MCF 10A (cell line): ENCODE measurements around the gene ANO2. TPM values are rescaled to one million over a fixed set of nuclear protein-coding genes. Genes with fewer than 3 reads are reported as not detected.

Source experiments
- BruUV-seq: library from RNA; stranded (reverse); fragments of 400-500 nt; replicated peaks from 2 replicates; lab custom pipeline; 2021; lab: Mats Ljungman, UMichigan
- CTCF ChIA-PET: fragments of 300-600 bp; sonication (Branson Sonifier 250); formaldehyde crosslinking; extraction: SDS; loops from one replicate; lab custom pipeline; 2021; ENCODE audit warnings: antibody characterized with exemption, inconsistent platforms; lab: Yijun Ruan, JAX
- POLR2A ChIA-PET: fragments of 300-600, 350-650 bp; sonication (Branson Sonifier 250); formaldehyde crosslinking; extraction: SDS; loops from one replicate; lab custom pipeline; 2020; ENCODE audit warnings: antibody characterized with exemption, inconsistent platforms; lab: Yijun Ruan, JAX
- DNase-seq: peaks from one replicate; pipeline ENCODE4 v3.0.0-alpha.2; 2018; ENCODE audit not compliant: unreplicated experiment
- H3K27ac Mint-ChIP-seq: one replicate; pipeline ENCODE4 v1.8.0; 2022; ENCODE audit warnings: mild to moderate bottlenecking, low read depth, mixed read lengths; ENCODE audit not compliant: unreplicated experiment
- H3K27me3 Mint-ChIP-seq: one replicate; pipeline ENCODE4 v1.8.0; 2022; ENCODE audit warnings: mixed read lengths; ENCODE audit not compliant: insufficient read depth, unreplicated experiment
- H3K36me3 Mint-ChIP-seq: one replicate; pipeline ENCODE4 v1.8.0; 2022; ENCODE audit warnings: mild to moderate bottlenecking, moderate library complexity, mixed read lengths; ENCODE audit not compliant: insufficient read depth, unreplicated experiment
- H3K4me1 Mint-ChIP-seq: one replicate; pipeline ENCODE4 v1.8.0; 2022; ENCODE audit warnings: mixed read lengths; ENCODE audit not compliant: insufficient read depth, unreplicated experiment
- H3K4me3 Mint-ChIP-seq: one replicate; pipeline ENCODE4 v1.8.0; 2022; ENCODE audit warnings: mild to moderate bottlenecking, moderate library complexity, mixed read lengths; ENCODE audit not compliant: unreplicated experiment
- H3K9me3 Mint-ChIP-seq: one replicate; pipeline ENCODE4 v1.8.0; 2022; ENCODE audit warnings: mixed read lengths; ENCODE audit not compliant: unreplicated experiment
- CTCF ChIP-seq: fragments of 200-600 bp; IDR thresholded peaks from one replicate; pipeline ENCODE4 v1.8.0; 2022; ENCODE audit warnings: antibody characterized with exemption, mild to moderate bottlenecking; ENCODE audit not compliant: unreplicated experiment
- intact Hi-C: fragments of 100-400 bp; cut with micrococcal nuclease; formaldehyde crosslinking; loops from 2 replicates; pipeline ENCODE4 v1.14.1; 2022
- total RNA-seq: library from RNA; stranded (reverse); gene quantifications from 2 replicates; pipeline ENCODE4 v1.2.3, GENCODE V29; 2022

ANO2 gene
- total RNA-seq, 1 experiment from 2014 or later = not detected

GRCh38 chr12:5575232-5575631 is 369.8 kb downstream of the ANO2 start:
- no peak overlapping the region for H3K4me3 Mint-ChIP-seq
- CTCF ChIA-PET = no interaction called here
- POLR2A ChIA-PET = no interaction called here
- peaks cover 59% of the 10 kb centered on the region for H3K9me3 Mint-ChIP-seq
- intact Hi-C loops = no loop called here
- no peaks in the 10 kb centered on the region for H3K27me3 Mint-ChIP-seq
- BruUV-seq = no TSS peak
- no peak for TF ChIP-seq CTCF
- no peak overlapping the region for H3K27ac Mint-ChIP-seq
- DNase-seq = no peak
- H3K4me1 Mint-ChIP-seq = no peaks in the 10 kb centered on the region
- no peaks in the 10 kb centered on the region for H3K36me3 Mint-ChIP-seq

GRCh38 chr12:5573390-5573789 is 371.7 kb downstream of the ANO2 start:
- CTCF ChIA-PET = no interaction called here
- BruUV-seq = no TSS peak
- no peak overlapping the region for H3K4me3 Mint-ChIP-seq
- no peaks in the 10 kb centered on the region for H3K4me1 Mint-ChIP-seq
- no peak for DNase-seq
- POLR2A ChIA-PET = no interaction called here
- intact Hi-C loops = no loop called here
- no peaks in the 10 kb centered on the region for H3K27me3 Mint-ChIP-seq
- no peaks in the 10 kb centered on the region for H3K36me3 Mint-ChIP-seq
- peaks cover 47% of the 10 kb centered on the region for H3K9me3 Mint-ChIP-seq
- no peak overlapping the region for H3K27ac Mint-ChIP-seq
- no peak for TF ChIP-seq CTCF

GRCh38 chr12:5571115-5571514 is 373.9 kb downstream of the ANO2 start:
- TF ChIP-seq CTCF = no peak
- Mint-ChIP-seq H3K9me3 (peaks cover 57% of the 10 kb centered on the region), H3K4me1 (no peaks in the 10 kb centered on the region), H3K27ac (no peak overlapping the region), H3K4me3 (no peak overlapping the region), H3K27me3 (no peaks in the 10 kb centered on the region), H3K36me3 (no peaks in the 10 kb centered on the region)
- BruUV-seq = no TSS peak
- no peak for DNase-seq
- ChIA-PET CTCF (no interaction called here), POLR2A (no interaction called here)
- intact Hi-C loops = no loop called here

- Mint-ChIP-seq H3K9me3 (peaks cover 55% of the 10 kb centered on the region), H3K27me3 (no peaks in the 10 kb centered on the region), H3K36me3 (no peaks in the 10 kb centered on the region), H3K4me3 (no peak overlapping the region), H3K27ac (no peak overlapping the region), H3K4me1 (no peaks in the 10 kb centered on the region)
- intact Hi-C loops = no loop called here
- no TSS peak for BruUV-seq
- no peak for DNase-seq
- POLR2A ChIA-PET = no interaction called here
- CTCF ChIA-PET = interaction anchor here (0.5 to 0.7 kb wide), 2 partner anchors 463 to 716 kb away, joined by 3 to 4 read pairs; no protein-coding TSS in a partner anchor
- no peak for TF ChIP-seq CTCF
These were observed 374.6 kb downstream of the ANO2 start for GRCh38 chr12:5570416-5570815.
